Stimulated activated naive B cell treated with anti-CD40 and anti-IgM and Interleukin-4, amounts not matched to agents 10 μg/mL and 1 μg/mL and 100 μg/mL, for 72 hours (primary cell): Measurements from ENCODE around the gene ATP8A2.
A peak's percentile ranks its signal among the peaks of the same experiment; 100 is the strongest.
"Not testable (repeated sequence)": the region's sequence is repeated elsewhere in the genome, so short reads cannot be mapped to it uniquely, and the experiment has no call there.

Source experiments
- ATAC-seq, 2 donors: fragments of 150-1000 bp; cut with Tn5 transposase; replicated peaks; 2 replicates each; pipeline ENCODE4 v1.10.0; 2021; ENCODE audit warnings: moderate library complexity in 1 of 2
- DNase-seq: peaks from one replicate; pipeline ENCODE4 v3.0.0; 2021
- H3K27ac Mint-ChIP-seq: one replicate; pipeline ENCODE4 v1.8.0; 2022; ENCODE audit warnings: mild to moderate bottlenecking, mixed read lengths
- H3K27me3 Mint-ChIP-seq, 2 donors: one replicate each; pipeline ENCODE4 v1.8.0; 2022; ENCODE audit warnings: mixed read lengths in 2 of 2
- H3K36me3 Mint-ChIP-seq, 2 donors: one replicate each; pipeline ENCODE4 v1.8.0; 2022; ENCODE audit warnings: mixed read lengths in 2 of 2, mild to moderate bottlenecking in 1 of 2
- H3K4me1 Mint-ChIP-seq, 2 donors: one replicate each; pipeline ENCODE4 v1.8.0; 2022; ENCODE audit warnings: mixed read lengths in 2 of 2, mild to moderate bottlenecking in 1 of 2
- H3K4me3 Mint-ChIP-seq, 2 donors: one replicate each; pipeline ENCODE4 v1.8.0; 2022; ENCODE audit warnings: mild to moderate bottlenecking in 2 of 2, mixed read lengths in 2 of 2, moderate library complexity in 1 of 2
- H3K9me3 Mint-ChIP-seq, 2 donors: one replicate each; pipeline ENCODE4 v1.8.0; 2022; ENCODE audit warnings: mixed read lengths in 2 of 2, mild to moderate bottlenecking in 1 of 2

The ATP8A2 gene

GRCh38 chr13:26051231-26051656, 679.5 kb downstream of the ATP8A2 start:
- ATAC-seq (peak in 1 of 2 donors; percentile 5), DNase-seq (no peak)
- Mint-ChIP-seq H3K27me3 (peaks cover 39 to 52% of the 10 kb centered on the region in 2 donors), H3K27ac (no peak overlapping the region), H3K36me3 (no peaks in the 10 kb centered on the region), H3K9me3 (no peaks in the 10 kb centered on the region), H3K4me1 (peaks cover 4 to 25% of the 10 kb centered on the region in 2 donors), H3K4me3 (peak overlapping the region in 1 of 2 donors; percentile 37)

DNA sequence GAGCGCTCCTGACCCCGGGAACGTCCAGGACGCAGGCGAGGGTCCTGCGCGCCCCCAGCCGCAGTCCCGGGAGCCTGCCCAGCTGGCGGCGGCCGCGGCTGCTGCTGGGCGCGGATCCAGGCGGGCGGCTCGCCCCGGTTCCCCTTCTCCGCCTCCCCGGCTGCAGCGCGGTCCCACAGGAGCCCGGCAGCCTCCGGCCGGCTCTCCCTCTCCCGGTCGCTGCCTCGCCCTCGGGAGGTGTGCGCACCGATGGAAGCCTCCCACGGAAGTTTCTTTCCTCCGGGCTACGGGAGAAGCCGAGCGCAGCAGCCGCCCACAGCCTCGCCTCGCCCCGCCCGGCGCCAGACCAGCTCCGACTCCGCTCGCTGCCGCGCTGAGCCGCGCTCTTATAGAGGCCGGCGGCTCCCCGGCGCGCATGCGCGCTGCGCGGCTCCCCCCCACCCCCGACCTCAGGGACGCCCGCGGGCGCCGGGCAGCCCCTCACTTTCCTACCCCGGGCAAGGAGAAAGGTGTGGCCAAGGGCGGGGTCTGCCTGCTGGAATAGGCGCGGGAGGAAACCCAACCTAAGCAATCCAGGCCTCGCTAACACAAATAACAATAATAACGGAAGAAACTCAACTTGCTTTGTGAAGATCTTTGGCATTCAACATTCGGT, 680.0 kb downstream of the ATP8A2 start, which contains the start of gene SHISA2:
Gene SHISA2 (minus strand): TSS at position 360 of the 655 bp plus-strand sequence. CDS start 1,041 bp downstream, outside the sequence.
- ATAC-seq (peak; percentile 80 to 83), DNase-seq (no peak)
- Mint-ChIP-seq H3K4me1 (peaks cover 4 to 25% of the 10 kb centered on the region in 2 donors), H3K36me3 (no peaks in the 10 kb centered on the region), H3K27me3 (peaks cover 38 to 52% of the 10 kb centered on the region in 2 donors), H3K4me3 (peak within 1 kb of the TSS; percentile 62 to 80), H3K27ac (no peak within 1 kb of the TSS), H3K9me3 (no peaks in the 10 kb centered on the region)

- Mint-ChIP-seq H3K4me3 (peak overlapping the region; percentile 62 to 80), H3K9me3 (no peaks in the 10 kb centered on the region), H3K27ac (no peak overlapping the region), H3K4me1 (peaks cover 4 to 25% of the 10 kb centered on the region in 2 donors), H3K36me3 (no peaks in the 10 kb centered on the region), H3K27me3 (peaks cover 35 to 56% of the 10 kb centered on the region in 2 donors)
- no peak for ATAC-seq
- no peak for DNase-seq
Observed at GRCh38 chr13:26052337-26052736, 680.6 kb downstream of the ATP8A2 start.

DNA sequence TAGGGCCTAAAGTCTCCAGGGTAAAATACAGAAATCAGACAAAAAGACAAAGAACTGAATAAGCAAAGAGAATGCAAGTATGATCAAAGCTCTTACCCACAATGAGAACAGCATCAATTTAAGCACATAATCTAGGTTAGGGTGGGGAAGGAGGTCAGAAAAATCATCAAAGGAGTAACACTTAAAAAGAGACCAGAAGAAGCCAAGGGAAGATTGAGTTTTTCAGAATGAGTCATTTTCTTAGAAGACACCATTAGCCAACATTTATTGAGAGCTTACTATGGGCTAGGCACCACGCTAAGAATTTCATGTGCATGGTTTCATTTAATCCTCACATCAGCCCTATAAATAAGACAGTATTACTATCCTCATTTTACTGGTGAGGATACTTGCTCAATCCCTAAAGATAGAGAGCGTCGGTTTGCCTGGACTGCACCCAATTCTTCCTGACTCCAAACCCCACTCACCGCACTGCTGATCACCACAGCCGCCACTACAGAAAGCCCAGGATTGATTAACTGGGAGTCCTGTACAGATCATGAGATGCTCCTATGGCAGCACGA, 681.7 kb downstream of the ATP8A2 start:
- Mint-ChIP-seq H3K4me3 (no peak overlapping the region), H3K36me3 (no peaks in the 10 kb centered on the region), H3K27me3 (peaks cover 37 to 58% of the 10 kb centered on the region in 2 donors), H3K27ac (no peak overlapping the region), H3K4me1 (peaks cover 4 to 25% of the 10 kb centered on the region in 2 donors), H3K9me3 (no peaks in the 10 kb centered on the region)
- no peak for DNase-seq
- no peak for ATAC-seq

DNA sequence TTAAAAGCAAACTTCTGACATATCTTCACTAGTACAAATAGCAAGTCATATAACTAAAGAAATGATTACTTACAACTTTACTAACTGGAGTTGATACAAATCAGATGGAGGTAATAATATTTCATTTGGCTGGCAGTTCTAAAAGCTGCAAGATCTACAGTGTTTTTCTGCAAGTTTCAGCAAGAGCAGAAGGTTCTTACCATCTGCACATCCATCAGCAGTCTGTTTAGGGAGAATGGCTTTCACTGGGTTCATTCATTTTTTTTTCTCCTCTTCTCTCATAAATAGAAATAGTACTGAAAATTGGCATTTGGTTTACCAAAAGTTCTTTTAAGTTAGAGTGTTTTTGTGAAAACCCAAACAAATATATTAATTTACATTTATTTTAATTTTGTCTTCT, 683.1 kb downstream of the ATP8A2 start:
- H3K27ac Mint-ChIP-seq, result no peak overlapping the region
- ATAC-seq (no peak), DNase-seq (no peak)
- no peak overlapping the region for H3K4me3 Mint-ChIP-seq
- no peaks in the 10 kb centered on the region for H3K9me3 Mint-ChIP-seq
- peaks cover 33 to 51% of the 10 kb centered on the region in 2 donors for H3K27me3 Mint-ChIP-seq
- peaks cover 2 to 16% of the 10 kb centered on the region in 2 donors for H3K4me1 Mint-ChIP-seq
- no peaks in the 10 kb centered on the region for H3K36me3 Mint-ChIP-seq

GRCh38 chr13:26058704-26059103, 686.9 kb downstream of the ATP8A2 start:
- Mint-ChIP-seq H3K9me3 (no peaks in the 10 kb centered on the region), H3K4me1 (no peaks in the 10 kb centered on the region), H3K27ac (no peak overlapping the region), H3K36me3 (no peaks in the 10 kb centered on the region), H3K4me3 (no peak overlapping the region), H3K27me3 (peaks cover 20 to 44% of the 10 kb centered on the region in 2 donors)
- DNase-seq (no peak), ATAC-seq (no peak)

- peaks cover 22 to 44% of the 10 kb centered on the region in 2 donors for H3K27me3 Mint-ChIP-seq
- H3K4me1 Mint-ChIP-seq, result no peaks in the 10 kb centered on the region
- ATAC-seq, result no peak
- DNase-seq, result no peak
- no peaks in the 10 kb centered on the region for H3K9me3 Mint-ChIP-seq
- H3K4me3 Mint-ChIP-seq, result no peak overlapping the region
- H3K36me3 Mint-ChIP-seq, result no peaks in the 10 kb centered on the region
- H3K27ac Mint-ChIP-seq, result no peak overlapping the region
Observed at GRCh38 chr13:26060357-26060756, 688.6 kb downstream of the ATP8A2 start.

GRCh38 chr13:26061256-26061655, 689.5 kb downstream of the ATP8A2 start:
- ATAC-seq, result no peak
- no peak overlapping the region for H3K4me3 Mint-ChIP-seq
- H3K9me3 Mint-ChIP-seq, result no peaks in the 10 kb centered on the region

GRCh38 chr13:26061947-26062346, 690.2 kb downstream of the ATP8A2 start:
- no peak for ATAC-seq
- DNase-seq, result no peak
- H3K27ac Mint-ChIP-seq, result no peak overlapping the region
- peaks cover 28 to 42% of the 10 kb centered on the region in 2 donors for H3K27me3 Mint-ChIP-seq
- H3K9me3 Mint-ChIP-seq, result no peaks in the 10 kb centered on the region
- H3K4me1 Mint-ChIP-seq, result no peaks in the 10 kb centered on the region
- no peaks in the 10 kb centered on the region for H3K36me3 Mint-ChIP-seq
- H3K4me3 Mint-ChIP-seq, result no peak overlapping the region

More at GRCh38 chr13:26061256-26061655, 689.5 kb downstream of the ATP8A2 start:
- H3K27me3 Mint-ChIP-seq, result peaks cover 25 to 44% of the 10 kb centered on the region in 2 donors
- H3K27ac Mint-ChIP-seq, result no peak overlapping the region
- H3K4me1 Mint-ChIP-seq, result no peaks in the 10 kb centered on the region
- no peaks in the 10 kb centered on the region for H3K36me3 Mint-ChIP-seq
- no peak for DNase-seq

DNA sequence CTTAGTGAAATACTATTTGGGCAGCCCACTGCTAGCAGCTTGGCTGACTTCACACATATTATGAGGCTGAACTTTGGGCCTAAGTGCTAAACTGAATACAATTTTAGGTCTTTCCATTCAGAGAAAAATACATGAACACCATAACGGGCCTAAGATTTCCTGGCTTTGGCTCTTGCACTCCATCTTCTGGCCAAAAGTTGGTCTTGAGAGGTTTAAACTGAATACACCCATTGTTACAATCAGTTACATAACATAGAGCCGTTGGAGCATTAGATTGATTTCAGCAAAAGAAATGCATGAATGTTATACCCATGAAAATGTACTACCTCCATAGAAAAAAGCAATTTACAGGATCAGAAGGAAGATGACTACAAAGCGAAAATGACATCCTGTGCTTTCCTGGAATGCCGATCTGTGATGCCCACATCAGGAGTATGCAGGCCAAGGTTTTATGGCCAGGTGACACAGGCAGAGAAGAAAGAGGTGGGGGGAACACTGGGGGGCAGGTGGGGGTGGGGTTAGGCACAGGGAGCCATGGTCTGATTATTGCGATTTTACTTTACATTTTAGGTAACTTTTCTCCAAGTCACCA, 691.2 kb downstream of the ATP8A2 start:
- H3K4me3 Mint-ChIP-seq, result no peak overlapping the region
- no peaks in the 10 kb centered on the region for H3K4me1 Mint-ChIP-seq
- ATAC-seq, result peak in 1 of 2 donors; percentile 48
- H3K27ac Mint-ChIP-seq, result no peak overlapping the region
- no peaks in the 10 kb centered on the region for H3K9me3 Mint-ChIP-seq
- H3K36me3 Mint-ChIP-seq, result no peaks in the 10 kb centered on the region
- H3K27me3 Mint-ChIP-seq, result peaks cover 20 to 32% of the 10 kb centered on the region in 2 donors
- no peak for DNase-seq

- not testable (repeated sequence) for H3K9me3 Mint-ChIP-seq, H3K4me3 Mint-ChIP-seq, ATAC-seq, H3K36me3 Mint-ChIP-seq, H3K27ac Mint-ChIP-seq, H3K4me1 Mint-ChIP-seq, DNase-seq
- H3K27me3 Mint-ChIP-seq, result peaks cover 26 to 33% of the 10 kb centered on the region in 2 donors
Observed at GRCh38 chr13:26066492-26066891, 694.7 kb downstream of the ATP8A2 start.

DNA sequence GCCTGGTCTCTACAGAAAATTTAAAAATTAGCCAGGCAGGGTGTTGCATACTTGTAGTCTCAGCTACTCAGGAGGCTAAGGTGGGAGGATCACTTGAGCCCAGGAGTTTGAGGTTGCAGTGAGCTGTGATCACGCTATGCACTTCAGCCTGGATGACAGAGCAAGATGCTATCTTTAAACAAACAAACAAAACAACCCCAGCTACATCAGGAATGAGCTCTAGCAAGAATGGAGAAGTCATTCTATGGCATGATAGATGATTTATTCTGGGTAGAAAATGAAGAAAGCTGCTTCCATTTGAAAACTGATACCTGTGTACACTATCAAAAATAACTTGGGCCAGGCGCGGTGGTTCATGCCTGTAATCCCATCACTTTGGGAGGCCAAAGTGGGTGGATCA, 695.8 kb downstream of the ATP8A2 start:
- peaks cover 31% of the 10 kb centered on the region in 2 donors for H3K27me3 Mint-ChIP-seq
- ATAC-seq (no peak), DNase-seq (no peak)
- no peaks in the 10 kb centered on the region for H3K36me3 Mint-ChIP-seq
- no peak overlapping the region for H3K4me3 Mint-ChIP-seq
- no peak overlapping the region for H3K27ac Mint-ChIP-seq
- no peaks in the 10 kb centered on the region for H3K9me3 Mint-ChIP-seq
- H3K4me1 Mint-ChIP-seq, result no peaks in the 10 kb centered on the region

GRCh38 chr13:26068372-26068771, 696.6 kb downstream of the ATP8A2 start:
- not testable (repeated sequence) for ATAC-seq, H3K4me3 Mint-ChIP-seq, DNase-seq, H3K9me3 Mint-ChIP-seq, H3K4me1 Mint-ChIP-seq, H3K36me3 Mint-ChIP-seq
- peak overlapping the region; percentile 26 for H3K27ac Mint-ChIP-seq
- peaks cover 25 to 27% of the 10 kb centered on the region in 2 donors for H3K27me3 Mint-ChIP-seq

DNA sequence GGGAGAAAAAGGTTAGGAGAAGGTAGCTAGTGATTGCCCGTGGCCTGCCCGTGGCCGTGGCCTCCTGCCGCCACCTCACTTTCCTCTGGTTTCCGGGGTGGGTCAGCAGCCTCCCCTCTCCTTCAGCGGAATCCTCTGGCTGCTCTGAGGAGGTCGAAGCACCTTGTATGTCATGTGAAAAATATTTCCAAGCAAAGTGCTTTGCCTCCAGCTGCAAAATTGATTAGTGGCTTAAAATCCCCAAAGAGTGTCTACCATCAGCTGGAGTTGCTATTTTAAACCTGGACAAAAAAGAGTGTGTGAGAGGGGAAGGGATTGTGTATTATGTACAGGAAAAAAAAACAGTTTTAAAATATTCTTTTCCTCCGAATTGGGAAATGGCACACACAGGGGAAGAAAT, 697.9 kb downstream of the ATP8A2 start:
- not testable (repeated sequence) for H3K27ac Mint-ChIP-seq, H3K36me3 Mint-ChIP-seq, H3K4me1 Mint-ChIP-seq, H3K9me3 Mint-ChIP-seq, H3K4me3 Mint-ChIP-seq, DNase-seq, ATAC-seq
- peaks cover 25 to 27% of the 10 kb centered on the region in 2 donors for H3K27me3 Mint-ChIP-seq

DNA sequence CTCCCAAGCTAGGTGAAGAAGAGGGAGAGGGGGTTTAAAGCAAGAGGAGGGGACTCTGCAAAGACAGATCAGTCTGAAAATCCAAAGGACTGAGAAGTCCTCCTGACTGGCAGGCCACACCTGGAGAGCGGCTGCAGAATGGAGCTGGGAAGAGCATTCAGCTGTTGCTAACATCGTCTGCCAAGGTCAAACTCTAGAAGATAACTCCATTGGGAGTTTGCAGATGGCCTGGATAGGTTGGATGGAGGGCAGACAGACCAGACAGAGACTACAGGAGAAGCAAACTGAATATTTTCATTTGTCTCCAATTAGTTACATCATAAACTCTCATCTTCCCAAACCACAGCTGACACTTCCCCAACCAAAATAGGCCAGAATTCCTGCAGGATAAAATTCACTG, 699.9 kb downstream of the ATP8A2 start:
- H3K27ac Mint-ChIP-seq, result no peak overlapping the region

More for the DNA sequence above, 699.9 kb downstream of the ATP8A2 start:
- DNase-seq, result no peak
- Mint-ChIP-seq H3K9me3 (no peaks in the 10 kb centered on the region), H3K4me3 (no peak overlapping the region), H3K27me3 (peaks cover 23 to 27% of the 10 kb centered on the region in 2 donors), H3K4me1 (no peaks in the 10 kb centered on the region), H3K36me3 (no peaks in the 10 kb centered on the region)
- ATAC-seq, result no peak
